Endodermal cell (in vitro differentiated cells): ENCODE data around the gene FGF5. TPM values are rescaled to one million over a fixed set of nuclear protein-coding genes. Genes with fewer than 3 reads are reported as not detected.

Source experiments
- DNase-seq: peaks from one replicate; pipeline ENCODE4 v3.0.0-alpha.2; 2017
- H3K27ac ChIP-seq: 2 replicates; pipeline ENCODE4 v1.5.1; 2013; ENCODE audit warnings: mild to moderate bottlenecking, low read depth, low read length, moderate library complexity
- H3K27me3 ChIP-seq: 2 replicates; pipeline ENCODE4 v1.6.1; 2013; ENCODE audit warnings: mild to moderate bottlenecking, low read length, moderate library complexity; ENCODE audit not compliant: insufficient read depth, control insufficient read depth, poor library complexity, severe bottlenecking
- H3K36me3 ChIP-seq: 2 replicates; pipeline ENCODE4 v1.7.0; 2013; ENCODE audit warnings: mild to moderate bottlenecking, low read length, moderate library complexity; ENCODE audit not compliant: control insufficient read depth, insufficient read depth
- H3K4me1 ChIP-seq: one replicate; pipeline ENCODE4 v1.7.0; 2013; ENCODE audit warnings: low read length; ENCODE audit not compliant: control insufficient read depth, insufficient read depth
- H3K4me3 ChIP-seq: 2 replicates; pipeline ENCODE4 v1.5.1; 2013; ENCODE audit warnings: mild to moderate bottlenecking, low read length, moderate library complexity
- H3K9ac ChIP-seq: 2 replicates; pipeline ENCODE4 v1.6.1; 2013; ENCODE audit warnings: mild to moderate bottlenecking, low read length, moderate library complexity; ENCODE audit not compliant: poor library complexity, severe bottlenecking; ENCODE audit errors: extremely low read depth
- H3K9me3 ChIP-seq: 2 replicates; pipeline ENCODE4 v1.6.1; 2013; ENCODE audit warnings: mild to moderate bottlenecking, low read length, moderate library complexity; ENCODE audit not compliant: control insufficient read depth
- H3K27ac Mint-ChIP-seq: 2 replicates; pipeline ENCODE4 v1.8.0; 2020; ENCODE audit warnings: mixed read lengths
- H3K27me3 Mint-ChIP-seq: 2 replicates; pipeline ENCODE4 v1.8.0; 2021; ENCODE audit warnings: mild to moderate bottlenecking, mixed read lengths; ENCODE audit not compliant: insufficient read depth
- H3K36me3 Mint-ChIP-seq: 2 replicates; pipeline ENCODE4 v1.8.0; 2020; ENCODE audit warnings: low read depth, mixed read lengths
- H3K4me1 Mint-ChIP-seq: 2 replicates; pipeline ENCODE4 v1.8.0; 2020; ENCODE audit warnings: mixed read lengths
- H3K4me3 Mint-ChIP-seq: 2 replicates; pipeline ENCODE4 v1.8.0; 2020; ENCODE audit warnings: mild to moderate bottlenecking, moderate library complexity, mixed read lengths
- H3K9me3 Mint-ChIP-seq: 2 replicates; pipeline ENCODE4 v1.8.0; 2020; ENCODE audit warnings: mild to moderate bottlenecking, mixed read lengths
- CTCF ChIP-seq: fragments of 200-600 bp; sonication (generic); conservative IDR thresholded peaks from 2 replicates; pipeline ENCODE4 v1.5.0; 2021; ENCODE audit warnings: antibody characterized with exemption, mild to moderate bottlenecking
- WGBS, 2 experiments: methylation state at CpG; one replicate each; pipeline versions ENCODE4 v1.1.5 to v1.1.7; 2013; ENCODE audit warnings: missing lambda C conversion rate in 2 of 2, mixed read lengths in 1 of 2; ENCODE audit not compliant: insufficient coverage in 1 of 2, insufficient read length in 1 of 2; 5-methylcytosine and 5-hydroxymethylcytosine counted together
- total RNA-seq, 2 donors: library from RNA; stranded (reverse); fragmentation: NEBNext Ultra II Directional in 1 of 2; extraction: Animal tissue kit (Norgen Biotek cat#: 25700) in 1 of 2; gene quantifications; 2 replicates in 1 of 2; 3 replicates in 1 of 2; pipeline ENCODE4 v1.2.1, GENCODE V29; 2021

Gene FGF5
- total RNA-seq, 2 donors from 2014 or later: 0.49 to 1.6 TPM

- Mint-ChIP-seq H3K36me3 (no peaks in the 10 kb centered on the region), H3K4me3 (peak overlapping the region; percentile 68), H3K4me1 (peaks cover 48% of the 10 kb centered on the region), H3K27me3 (peaks cover 100% of the 10 kb centered on the region), H3K27ac (no peak overlapping the region), H3K9me3 (no peaks in the 10 kb centered on the region)
- Histone ChIP-seq H3K27ac (no peak overlapping the region), H3K9me3 (no peaks in the 10 kb centered on the region), H3K4me3 (peak overlapping the region; percentile 82), H3K27me3 (peaks cover 100% of the 10 kb centered on the region), H3K9ac (no peak overlapping the region), H3K4me1 (peaks cover 12% of the 10 kb centered on the region), H3K36me3 (no peaks in the 10 kb centered on the region)
- no peak for TF ChIP-seq CTCF
- peak; percentile 63 for DNase-seq
- WGBS, 2 experiments: 1 to 4% methylated on average over 15 to 36 of the region's 36 CpGs
These were observed 752 bp upstream of the FGF5 start for GRCh38 chr4:80265571-80266252.

- no peak overlapping the region for H3K27ac Mint-ChIP-seq
- Histone ChIP-seq H3K4me3 (peak overlapping the region; percentile 82), H3K9ac (no peak overlapping the region), H3K27ac (no peak overlapping the region), H3K4me1 (peaks cover 12% of the 10 kb centered on the region), H3K9me3 (no peaks in the 10 kb centered on the region), H3K36me3 (no peaks in the 10 kb centered on the region), H3K27me3 (peaks cover 100% of the 10 kb centered on the region)
- TF ChIP-seq CTCF: peak; percentile 11
- H3K9me3 Mint-ChIP-seq: no peaks in the 10 kb centered on the region
- no peaks in the 10 kb centered on the region for H3K36me3 Mint-ChIP-seq
- H3K4me1 Mint-ChIP-seq: peaks cover 48% of the 10 kb centered on the region
- peaks cover 100% of the 10 kb centered on the region for H3K27me3 Mint-ChIP-seq
- H3K4me3 Mint-ChIP-seq: peak overlapping the region; percentile 68
- 1 to 4% methylated on average over 14 to 25 of the region's 25 CpGs for WGBS, 2 experiments
- DNase-seq: no peak
These were observed 477 bp downstream of the FGF5 start for GRCh38 chr4:80266902-80267380.

DNA sequence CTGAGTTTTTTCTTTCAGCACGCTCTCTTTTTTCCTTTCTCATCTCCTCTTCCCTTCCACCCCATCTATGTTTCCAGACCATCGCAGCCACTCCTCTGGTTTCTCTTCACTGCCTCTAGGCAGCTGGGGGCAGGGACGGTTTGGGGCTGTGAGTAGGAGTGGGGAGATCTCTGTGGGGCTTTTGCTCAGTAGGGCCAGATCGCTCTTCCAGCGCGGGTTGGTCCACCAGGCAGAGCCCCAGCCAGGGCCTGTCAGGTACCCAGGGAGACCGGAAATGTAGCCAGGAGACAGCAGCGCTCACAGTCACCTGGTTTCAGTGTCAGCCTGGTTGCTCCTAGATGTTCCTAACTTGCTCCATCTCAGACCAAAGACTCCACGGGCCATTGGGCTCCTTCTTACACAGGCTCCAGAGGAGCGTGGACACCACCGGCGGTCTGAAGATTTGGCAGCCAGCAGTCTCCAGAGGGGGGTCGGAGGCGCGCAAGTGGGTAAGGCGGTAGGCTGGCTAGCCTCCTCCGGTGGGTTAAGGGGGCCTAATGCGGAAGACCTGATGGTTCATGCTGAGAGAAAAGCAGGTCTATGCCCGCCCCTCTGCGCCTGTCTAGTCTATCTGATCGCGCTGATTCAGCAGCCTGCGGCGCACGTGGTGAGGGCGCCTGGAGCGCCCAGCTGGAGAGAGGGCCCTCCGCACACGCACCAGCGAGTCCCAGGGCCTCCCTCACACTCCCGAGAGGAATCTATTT is 1.8 kb downstream of the FGF5 start:
- peak; percentile 78 for DNase-seq
- peaks cover 89% of the 10 kb centered on the region for H3K27me3 Mint-ChIP-seq

More for the DNA sequence above, 1.8 kb downstream of the FGF5 start:
- Mint-ChIP-seq H3K9me3 (no peaks in the 10 kb centered on the region), H3K36me3 (no peaks in the 10 kb centered on the region), H3K4me1 (peaks cover 37% of the 10 kb centered on the region), H3K27ac (no peak overlapping the region), H3K4me3 (peak overlapping the region; percentile 27)
- H3K36me3 ChIP-seq: no peaks in the 10 kb centered on the region
- H3K9ac ChIP-seq: no peak overlapping the region
- no peak for TF ChIP-seq CTCF
- H3K4me1 ChIP-seq: peaks cover 7% of the 10 kb centered on the region
- no peak overlapping the region for H3K27ac ChIP-seq
- H3K4me3 ChIP-seq: peak overlapping the region; percentile 27
- no peaks in the 10 kb centered on the region for H3K9me3 ChIP-seq
- 14 to 35% methylated on average over 9 to 31 of the region's 31 CpGs for WGBS, 2 experiments
- H3K27me3 ChIP-seq: peaks cover 100% of the 10 kb centered on the region
